CD4-positive, alpha-beta T cell (primary cell): ENCODE data around the gene FNDC3B. TPM values are rescaled to one million over a fixed set of nuclear protein-coding genes. Genes with fewer than 3 reads are reported as not detected.
A peak's percentile ranks its signal among the peaks of the same experiment; 100 is the strongest.

Experiments used
- ATAC-seq: fragments of 200-7000 bp; cut with Tn5 transposase; one replicate; pipeline ENCODE4 v1.10.0; 2022; ENCODE audit warnings: mild to moderate bottlenecking; ENCODE audit not compliant: poor library complexity
- CTCF ChIA-PET: fragments of 350-600 bp; sonication (Branson Sonifier 250); formaldehyde crosslinking; loops from one replicate; lab custom pipeline; 2021; ENCODE audit warnings: antibody characterized with exemption, inconsistent platforms; lab: Charles Lee
- POLR2A ChIA-PET: fragments of 350-600 bp; sonication (Branson Sonifier 250); formaldehyde crosslinking; loops from one replicate; lab custom pipeline; 2021; ENCODE audit warnings: antibody characterized with exemption, inconsistent platforms; lab: Charles Lee
- DNase-seq, 14 experiments: peaks; one replicate each; pipeline ENCODE4 v3.0.0-alpha.2; 2013 to 2020; ENCODE audit warnings: mixed read lengths in 2 of 14
- H3K27ac ChIP-seq, 2 donors: one replicate each; pipeline versions ENCODE4 v1.5.1 to v1.7.0; 2013; ENCODE audit warnings: low read length in 2 of 2, low read depth in 1 of 2, mild to moderate bottlenecking in 1 of 2
- H3K27me3 ChIP-seq, 2 experiments: 1 replicate in 1 of 2; 2 replicates in 1 of 2; pipeline versions ENCODE4 v1.6.1 to v1.7.0; 2013; ENCODE audit warnings: low read length in 2 of 2, control low read depth in 1 of 2, mild to moderate bottlenecking in 1 of 2, moderate library complexity in 1 of 2; ENCODE audit not compliant: insufficient read depth in 2 of 2, control insufficient read depth in 1 of 2
- H3K36me3 ChIP-seq: one replicate; pipeline ENCODE4 v1.6.1; 2013; ENCODE audit warnings: low read length, control low read depth; ENCODE audit not compliant: insufficient read depth
- H3K4me1 ChIP-seq: one replicate; pipeline ENCODE4 v1.6.1; 2013; ENCODE audit warnings: low read length, control low read depth; ENCODE audit not compliant: insufficient read depth
- H3K4me3 ChIP-seq: one replicate; pipeline ENCODE4 v1.5.1; 2013; ENCODE audit warnings: mild to moderate bottlenecking, low read length, moderate library complexity
- H3K9me3 ChIP-seq, 2 experiments: 1 replicate in 1 of 2; 2 replicates in 1 of 2; pipeline versions ENCODE4 v1.6.1 to v1.7.0; 2013; ENCODE audit warnings: low read length in 2 of 2, mild to moderate bottlenecking in 2 of 2, control low read depth in 1 of 2, moderate library complexity in 1 of 2; ENCODE audit not compliant: control insufficient read depth in 1 of 2, insufficient read depth in 1 of 2
- H3K27ac Mint-ChIP-seq: one replicate; pipeline ENCODE4 v1.8.0; 2020; ENCODE audit warnings: mixed read lengths
- H3K27me3 Mint-ChIP-seq: one replicate; pipeline ENCODE4 v1.8.0; 2021; ENCODE audit warnings: mixed read lengths
- H3K36me3 Mint-ChIP-seq: one replicate; pipeline ENCODE4 v1.8.0; 2021; ENCODE audit warnings: low read depth, mixed read lengths
- H3K4me1 Mint-ChIP-seq: one replicate; pipeline ENCODE4 v1.8.0; 2021; ENCODE audit warnings: low read depth, mixed read lengths
- H3K4me3 Mint-ChIP-seq: one replicate; pipeline ENCODE4 v1.8.0; 2020; ENCODE audit warnings: mild to moderate bottlenecking, mixed read lengths
- H3K9me3 Mint-ChIP-seq: one replicate; pipeline ENCODE4 v1.8.0; 2020; ENCODE audit warnings: mixed read lengths
- intact Hi-C, 2 experiments: fragments of 100-400 bp; cut with DNase I in 1 of 2; cut with micrococcal nuclease in 1 of 2; formaldehyde crosslinking; loops; one replicate each; pipeline versions ENCODE4 v1.15.1 to v1.9.0; 2023 to 2025; cut with DNase I, micrococcal nuclease
- total RNA-seq, 174 experiments: library from RNA in 2 of 174; stranded (reverse) in 2 of 174; gene quantifications; one replicate each; pipeline ENCODE4 v1.2.3 and lab custom pipeline; 2021 to 2026
- TF ChIP-seq, protein P1 (sequence below): fragments of 200-600 bp; IDR thresholded peaks from one replicate; pipeline ENCODE4 v1.8.0; 2022; ENCODE audit warnings: antibody characterized with exemption, mild to moderate bottlenecking

FNDC3B gene
- total RNA-seq, 2 experiments from 2014 or later = 26.1 to 28.7 TPM

- Histone ChIP-seq H3K4me3 (no peak overlapping the region), H3K9me3 (no peaks in the 10 kb centered on the region), H3K27ac (no peak overlapping the region), H3K4me1 (no peaks in the 10 kb centered on the region), H3K27me3 (no peaks in the 10 kb centered on the region), H3K36me3 (peaks cover 3% of the 10 kb centered on the region)
- no peaks in the 10 kb centered on the region for H3K27me3 Mint-ChIP-seq
- no peak for ATAC-seq
- CTCF ChIA-PET = interaction anchor here (0.6 kb wide), 1 partner anchor 340 kb away, joined by 3 read pairs; no protein-coding TSS in a partner anchor
- H3K4me1 Mint-ChIP-seq = peaks cover 18% of the 10 kb centered on the region
- POLR2A ChIA-PET = no interaction called here
- no peak for DNase-seq
- H3K4me3 Mint-ChIP-seq = no peak overlapping the region
- TF ChIP-seq, protein P1, sequence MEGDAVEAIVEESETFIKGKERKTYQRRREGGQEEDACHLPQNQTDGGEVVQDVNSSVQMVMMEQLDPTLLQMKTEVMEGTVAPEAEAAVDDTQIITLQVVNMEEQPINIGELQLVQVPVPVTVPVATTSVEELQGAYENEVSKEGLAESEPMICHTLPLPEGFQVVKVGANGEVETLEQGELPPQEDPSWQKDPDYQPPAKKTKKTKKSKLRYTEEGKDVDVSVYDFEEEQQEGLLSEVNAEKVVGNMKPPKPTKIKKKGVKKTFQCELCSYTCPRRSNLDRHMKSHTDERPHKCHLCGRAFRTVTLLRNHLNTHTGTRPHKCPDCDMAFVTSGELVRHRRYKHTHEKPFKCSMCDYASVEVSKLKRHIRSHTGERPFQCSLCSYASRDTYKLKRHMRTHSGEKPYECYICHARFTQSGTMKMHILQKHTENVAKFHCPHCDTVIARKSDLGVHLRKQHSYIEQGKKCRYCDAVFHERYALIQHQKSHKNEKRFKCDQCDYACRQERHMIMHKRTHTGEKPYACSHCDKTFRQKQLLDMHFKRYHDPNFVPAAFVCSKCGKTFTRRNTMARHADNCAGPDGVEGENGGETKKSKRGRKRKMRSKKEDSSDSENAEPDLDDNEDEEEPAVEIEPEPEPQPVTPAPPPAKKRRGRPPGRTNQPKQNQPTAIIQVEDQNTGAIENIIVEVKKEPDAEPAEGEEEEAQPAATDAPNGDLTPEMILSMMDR = no peak
- intact Hi-C loops = no loop called here
- no peak overlapping the region for H3K27ac Mint-ChIP-seq
- H3K36me3 Mint-ChIP-seq = peaks cover 56% of the 10 kb centered on the region
- no peaks in the 10 kb centered on the region for H3K9me3 Mint-ChIP-seq
Measured at GRCh38 chr3:172287937-172288477, 248.6 kb downstream of the FNDC3B start.

DNA sequence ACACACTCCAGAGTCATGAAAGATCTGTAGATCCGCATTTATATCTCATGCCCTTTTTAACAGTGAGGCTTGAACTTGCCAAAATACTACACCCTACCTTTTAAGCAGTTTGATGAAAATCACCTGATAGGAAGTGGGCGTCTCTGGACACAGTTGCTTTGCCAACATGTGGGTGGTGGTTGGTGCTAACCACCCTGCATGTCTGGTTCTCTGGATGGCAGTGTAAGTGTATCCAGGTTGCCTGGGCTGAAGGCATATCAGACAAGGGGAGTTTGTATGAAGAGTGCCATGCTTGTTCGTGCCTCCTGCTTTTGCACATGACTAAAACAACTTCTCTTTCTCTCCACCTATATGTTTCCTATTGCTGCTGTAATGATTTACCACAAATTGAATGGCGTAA is 249.3 kb downstream of the FNDC3B start:
- ChIA-PET POLR2A (no interaction called here), CTCF (interaction anchor here (0.6 kb wide), 1 partner anchor 339 kb away, joined by 3 read pairs; no protein-coding TSS in a partner anchor)
- ATAC-seq (no peak), DNase-seq (peak in 2 of 14 experiments; percentile 10 to 20)
- no peak overlapping the region for H3K27ac ChIP-seq
- H3K4me3 ChIP-seq = no peak overlapping the region
- intact Hi-C loops = no loop called here
- H3K27me3 ChIP-seq = no peaks in the 10 kb centered on the region
- TF ChIP-seq, protein P1 = no peak
- no peaks in the 10 kb centered on the region for H3K9me3 ChIP-seq
- Mint-ChIP-seq H3K4me3 (no peak overlapping the region), H3K27me3 (no peaks in the 10 kb centered on the region), H3K4me1 (peaks cover 18% of the 10 kb centered on the region), H3K27ac (no peak overlapping the region), H3K9me3 (no peaks in the 10 kb centered on the region), H3K36me3 (peaks cover 59% of the 10 kb centered on the region)
- no peaks in the 10 kb centered on the region for H3K4me1 ChIP-seq
- H3K36me3 ChIP-seq = peaks cover 3% of the 10 kb centered on the region

DNA sequence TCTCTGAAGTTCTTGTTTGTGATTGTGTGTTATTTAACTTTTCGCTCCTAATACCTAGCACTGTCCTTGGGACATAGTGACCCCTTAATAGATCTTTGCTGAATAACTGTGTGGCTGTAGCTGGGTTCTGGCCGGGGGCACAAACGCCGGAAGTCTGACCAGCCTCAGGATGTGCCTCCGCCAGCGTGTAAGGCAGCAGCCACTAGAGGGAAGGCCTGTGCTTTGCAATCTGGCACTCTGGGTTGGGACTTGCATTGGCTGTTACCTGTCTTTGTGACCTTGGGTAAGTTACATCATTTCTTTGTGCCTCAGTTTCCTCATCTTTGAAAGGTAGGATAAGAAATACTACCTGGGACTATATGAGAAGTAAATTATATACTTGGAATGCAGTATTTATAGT is 250.2 kb downstream of the FNDC3B start:
- ChIA-PET CTCF (no interaction called here), POLR2A (no interaction called here)
- ATAC-seq = no peak
- DNase-seq = peak in 1 of 14 experiments; percentile 7
- Histone ChIP-seq H3K36me3 (peaks cover 3% of the 10 kb centered on the region), H3K27ac (no peak overlapping the region), H3K4me3 (no peak overlapping the region), H3K4me1 (no peaks in the 10 kb centered on the region), H3K9me3 (no peaks in the 10 kb centered on the region), H3K27me3 (no peaks in the 10 kb centered on the region)
- Mint-ChIP-seq H3K27me3 (no peaks in the 10 kb centered on the region), H3K36me3 (peaks cover 62% of the 10 kb centered on the region), H3K4me1 (peaks cover 18% of the 10 kb centered on the region), H3K27ac (no peak overlapping the region), H3K4me3 (no peak overlapping the region), H3K9me3 (no peaks in the 10 kb centered on the region)
- intact Hi-C loops = no loop called here
- TF ChIP-seq, protein P1 = no peak
